Fibroblast of skin of right biceps (primary cell): Measurements from ENCODE around the gene DNAJA3.
A peak's percentile ranks its signal among the peaks of the same experiment; 100 is the strongest.

ENCODE experiments used
- DNase-seq: peaks from one replicate; pipeline ENCODE4 v3.0.0-alpha.2; 2013

DNAJA3 gene

DNA sequence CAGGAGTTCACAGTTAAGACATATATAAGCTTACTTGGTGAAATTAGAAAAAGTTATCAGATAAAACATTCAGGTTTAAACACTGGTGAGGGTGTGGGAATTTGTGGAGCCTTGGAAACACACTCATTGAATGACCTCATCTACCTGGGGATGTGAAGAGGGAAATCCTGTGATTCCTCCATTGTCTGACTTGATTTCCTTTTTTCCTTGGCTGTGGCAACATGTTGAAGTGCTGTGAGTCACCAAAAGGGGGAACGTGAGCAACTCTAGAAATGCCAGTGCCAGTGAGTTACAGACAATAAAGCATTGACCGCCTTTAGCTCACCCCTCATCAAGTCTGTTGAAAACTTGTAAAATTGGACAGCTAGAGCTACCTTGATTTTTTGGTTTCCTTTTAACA is 52.3 kb downstream of the DNAJA3 start:
- DNase-seq: peak; percentile 41

DNA sequence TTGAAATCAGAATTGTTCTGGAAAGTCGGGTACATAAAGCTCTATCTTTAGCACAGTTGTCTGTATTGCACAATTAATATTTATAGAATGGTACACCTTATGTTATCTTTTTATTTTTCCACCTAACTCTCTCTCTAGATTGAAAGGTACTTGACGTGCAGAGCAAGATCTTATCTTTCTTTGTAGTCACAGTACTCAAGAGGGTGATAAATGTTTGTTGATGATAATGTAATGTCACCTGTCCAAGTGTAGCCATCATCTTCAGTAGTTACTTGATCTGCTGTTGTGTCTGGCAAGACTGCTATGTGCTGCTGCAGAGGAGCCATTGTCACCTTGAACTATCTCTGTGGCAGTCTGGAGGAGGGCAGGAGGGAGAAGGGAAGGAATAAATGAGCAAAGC is 55.9 kb downstream of the DNAJA3 start:
- DNase-seq: no peak

DNA sequence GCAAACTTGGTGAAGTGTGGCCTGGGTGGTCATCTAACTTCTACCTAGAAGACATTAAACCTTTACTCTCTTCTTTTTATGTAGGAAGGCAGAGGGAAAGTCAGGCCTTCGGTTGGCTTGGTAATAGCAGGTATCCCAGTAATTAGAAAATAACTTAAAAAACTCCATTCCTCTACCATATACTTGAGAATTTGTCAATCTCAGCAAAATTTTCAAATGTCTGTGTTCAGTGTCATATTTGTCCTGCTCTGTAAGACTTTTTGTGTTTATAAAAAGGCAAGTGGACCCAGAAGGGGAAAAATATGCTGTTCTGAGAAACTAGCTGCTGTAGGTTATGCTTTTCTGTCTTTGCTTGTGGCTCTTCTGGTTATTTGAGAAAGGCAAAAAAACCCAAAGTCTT is 56.3 kb downstream of the DNAJA3 start:
- DNase-seq: no peak

DNA sequence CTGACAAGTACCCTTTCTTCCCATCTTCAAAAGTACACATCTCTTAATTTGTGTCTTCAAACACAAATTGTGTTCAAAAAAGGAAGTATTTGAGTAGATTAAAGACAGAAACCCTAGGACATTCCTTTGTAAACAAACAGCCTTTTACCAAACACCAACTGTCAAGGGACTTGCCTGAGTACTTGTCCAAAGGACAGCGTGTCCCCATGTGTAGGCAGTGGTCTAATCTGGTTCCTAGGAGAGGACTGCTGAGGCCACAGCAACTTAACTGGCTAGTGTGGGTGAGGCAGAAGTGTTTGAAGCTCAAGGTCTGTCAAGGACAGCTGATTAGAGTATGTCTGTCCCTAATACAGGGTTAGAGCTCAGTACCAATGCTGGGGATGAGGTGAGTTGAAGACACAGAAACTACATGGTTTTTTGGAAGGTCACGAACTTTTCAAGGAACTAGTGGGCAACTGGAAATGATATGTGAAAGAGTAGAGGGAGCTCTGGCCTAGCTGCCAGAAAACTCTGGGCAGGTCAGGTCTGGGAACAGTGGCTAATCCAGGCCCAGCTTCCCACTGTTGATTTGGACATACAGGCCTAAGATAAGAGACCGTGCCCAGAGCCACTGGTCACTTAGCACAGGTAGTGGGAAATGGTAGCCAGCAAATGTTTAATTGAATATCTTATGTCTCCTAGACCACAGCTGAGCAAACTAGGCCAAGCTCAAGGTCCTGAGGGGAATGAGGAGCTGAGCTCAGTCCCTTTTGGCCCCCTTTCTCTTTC is 60.6 kb downstream of the DNAJA3 start:
- no peak for DNase-seq

DNA sequence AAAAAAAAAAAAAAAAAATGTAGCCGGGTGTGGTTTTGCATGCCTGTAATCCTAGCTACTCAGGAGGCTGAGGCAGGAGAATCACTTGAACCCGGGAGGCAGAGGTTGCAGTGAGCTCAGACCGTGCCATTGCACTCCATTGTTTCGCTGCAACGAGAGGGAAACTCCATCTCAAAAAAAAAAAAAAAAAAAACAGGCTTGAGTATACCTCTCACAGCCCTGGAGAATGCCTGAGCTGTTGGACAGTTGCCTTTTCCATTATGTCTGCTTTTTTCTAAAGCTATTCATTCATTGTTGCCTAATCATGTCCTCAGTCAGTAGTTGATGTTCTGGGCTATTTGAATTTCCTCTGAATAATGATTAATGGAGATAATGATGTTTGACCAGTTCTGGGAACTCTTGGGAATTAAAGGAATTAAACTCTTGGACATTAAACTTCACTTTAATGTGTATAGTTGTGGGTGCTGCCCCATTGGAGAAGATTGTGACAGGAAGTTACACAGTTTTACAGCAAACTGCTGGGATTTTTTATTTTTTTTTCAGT is 62.4 kb downstream of the DNAJA3 start:
- peak; percentile 74 for DNase-seq

DNA sequence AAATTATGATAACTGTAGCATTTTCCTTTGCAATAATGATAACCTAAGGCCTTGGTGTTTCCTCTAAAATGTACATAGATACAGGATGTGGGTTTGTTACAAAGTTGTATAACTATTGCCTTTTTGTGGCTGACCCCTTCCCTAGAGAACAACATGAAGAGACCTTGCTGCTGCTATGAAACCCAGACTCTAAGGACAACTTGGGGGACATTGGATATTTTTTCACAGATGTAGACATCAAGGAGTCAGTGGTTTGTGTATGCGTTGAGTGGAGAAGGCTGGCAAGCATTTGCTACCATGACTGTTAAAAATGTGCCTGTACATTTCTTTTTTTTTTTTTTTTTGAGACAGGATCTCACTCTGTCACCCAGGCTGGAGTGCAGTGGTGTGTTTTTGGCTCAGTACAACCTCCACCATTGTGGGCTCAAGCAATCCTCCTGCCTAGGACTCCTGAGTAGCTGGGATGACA is 62.9 kb downstream of the DNAJA3 start:
- DNase-seq: peak; percentile 49

DNA sequence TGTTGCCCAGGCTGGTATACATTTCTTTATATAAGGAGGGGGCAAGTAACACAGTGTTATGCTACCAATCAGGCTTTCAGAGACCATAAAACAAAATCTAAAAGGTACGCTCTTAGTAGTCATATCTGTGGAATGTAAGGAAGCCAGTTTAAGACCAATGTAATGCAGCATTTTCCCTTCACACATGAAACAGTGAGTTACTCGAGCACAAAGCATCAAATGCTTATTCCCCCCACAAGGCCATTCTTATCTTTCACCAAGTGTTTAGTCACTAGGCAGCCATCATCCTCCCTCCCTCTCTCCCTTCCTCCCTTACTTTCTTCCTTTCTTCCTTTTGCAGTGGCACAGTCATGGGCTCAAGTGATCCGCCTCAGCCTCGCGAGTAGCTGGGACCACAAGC is 63.4 kb downstream of the DNAJA3 start:
- DNase-seq: peak; percentile 92

DNA sequence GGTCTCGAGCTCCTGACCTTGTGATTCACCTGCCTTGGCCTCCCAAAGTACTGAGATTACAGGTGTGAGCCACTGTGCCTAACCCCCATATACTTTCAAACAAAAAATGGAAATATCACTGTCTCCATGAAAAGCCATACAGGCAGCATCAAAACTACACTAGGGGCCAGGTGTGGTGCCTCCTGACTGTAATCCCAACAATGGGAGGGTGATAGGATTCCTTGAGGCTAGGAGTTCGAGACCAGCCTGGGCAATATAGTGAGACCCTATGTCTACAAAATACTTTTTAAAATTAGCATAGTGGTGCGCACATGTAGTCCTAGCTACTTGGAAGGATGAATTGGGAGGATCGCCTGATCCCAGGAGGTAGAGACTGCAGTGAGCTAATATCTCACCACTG is 66.2 kb downstream of the DNAJA3 start:
- DNase-seq: no peak

DNA sequence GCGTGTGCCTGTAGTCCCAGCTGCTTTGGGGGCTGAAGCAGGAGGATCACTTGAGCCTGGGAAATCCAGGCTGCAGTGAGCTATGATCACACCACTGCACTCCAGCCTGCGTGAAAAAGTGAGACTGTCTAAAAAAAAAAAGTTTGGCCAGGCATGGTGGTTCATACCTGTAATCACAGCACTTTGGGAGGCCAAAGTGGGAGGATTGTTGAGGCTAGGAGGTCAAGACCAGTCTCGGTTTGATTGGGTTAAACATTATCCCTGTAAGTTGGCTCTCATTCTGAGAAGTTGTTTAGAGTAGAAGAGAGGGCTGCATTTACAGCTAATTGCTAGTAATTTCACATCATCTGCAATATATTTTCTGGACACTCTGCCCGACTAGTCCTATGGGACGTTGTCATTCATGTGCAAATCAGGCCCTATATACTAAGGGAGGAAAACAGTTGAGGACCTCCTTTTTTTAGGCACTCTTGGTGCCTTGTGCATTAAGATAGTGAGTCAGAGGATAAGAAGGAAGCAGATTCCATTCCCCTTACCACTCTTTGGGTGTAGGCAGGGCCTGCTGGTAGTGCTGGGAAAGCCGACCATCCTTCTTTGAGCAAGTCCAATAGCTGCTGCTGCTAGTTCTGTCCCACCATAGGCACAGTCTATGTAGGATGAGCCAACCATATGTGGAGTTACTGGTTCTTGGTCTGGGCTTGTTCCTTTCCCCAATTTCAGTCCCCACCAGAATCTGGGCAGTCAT is 69.2 kb downstream of the DNAJA3 start:
- peak; percentile 88 for DNase-seq

DNA sequence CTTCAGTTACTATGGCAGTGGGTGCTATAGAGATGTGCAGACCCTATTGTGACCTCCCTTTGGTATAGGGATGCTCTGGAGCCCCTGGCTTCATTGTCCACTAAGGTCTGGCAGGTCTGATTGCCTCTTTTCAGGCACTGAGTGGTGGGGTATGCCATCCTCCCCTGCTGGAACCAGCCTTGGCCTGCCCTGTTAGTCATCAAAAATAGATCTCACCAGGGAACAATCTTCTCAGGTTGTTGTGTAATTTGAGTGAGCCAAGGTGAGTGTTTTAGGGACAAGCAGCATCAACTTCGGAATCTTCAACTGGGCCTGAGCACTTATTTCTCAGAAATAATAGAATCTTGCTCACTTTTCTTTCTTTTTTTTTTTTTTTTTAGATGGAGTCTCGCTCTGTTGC is 70.1 kb downstream of the DNAJA3 start:
- DNase-seq: no peak

DNA sequence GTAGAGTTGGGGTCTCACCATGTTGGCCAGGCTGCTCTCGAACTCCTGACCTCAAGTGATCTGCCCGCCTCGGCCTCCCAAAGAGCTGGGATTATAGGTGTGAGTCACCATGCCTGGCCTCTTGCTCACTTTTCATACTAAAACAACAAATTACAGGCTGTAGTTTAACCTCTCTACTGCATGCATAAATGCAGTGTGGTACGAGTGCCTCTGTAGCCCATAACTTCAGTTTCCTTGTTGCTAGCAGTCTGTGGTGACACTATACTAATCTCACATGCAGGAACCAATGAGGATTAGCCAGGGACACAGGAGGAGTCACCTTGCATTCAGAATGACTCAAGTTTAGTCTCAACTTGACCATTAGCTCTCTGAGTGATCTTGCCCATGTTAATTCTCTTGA is 70.6 kb downstream of the DNAJA3 start:
- DNase-seq: peak; percentile 74

DNA sequence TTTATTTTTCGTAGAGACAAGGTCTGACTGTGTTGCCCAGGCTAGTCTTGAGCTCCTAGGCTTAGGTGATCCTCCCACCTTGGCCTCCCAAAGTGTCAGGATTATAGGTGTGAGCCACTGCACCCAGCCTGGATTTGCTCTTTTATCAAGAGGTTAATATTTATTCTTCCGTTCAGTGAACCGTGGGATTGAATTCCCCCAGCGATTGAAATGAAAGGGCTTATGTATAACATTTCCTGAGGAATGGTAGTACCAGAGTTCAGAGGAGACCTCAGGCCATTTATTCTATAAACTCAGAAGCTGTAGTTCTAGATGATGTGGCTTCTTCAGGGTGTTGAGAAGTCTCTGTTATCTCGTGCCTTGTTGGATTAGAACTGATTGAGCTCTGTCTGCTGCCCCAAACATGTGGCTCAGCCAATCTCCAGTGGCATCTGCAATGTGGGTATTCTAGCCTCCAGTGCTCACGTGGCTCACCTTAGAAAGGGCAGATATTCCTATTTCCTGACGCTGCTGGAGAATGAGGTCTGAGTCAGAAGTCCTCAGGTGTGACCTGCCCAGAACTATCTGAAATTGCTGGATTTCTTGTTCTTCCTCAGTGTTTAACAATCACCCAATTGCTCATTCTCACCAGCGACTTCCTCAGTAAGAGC is 73.0 kb downstream of the DNAJA3 start:
- DNase-seq: no peak

DNA sequence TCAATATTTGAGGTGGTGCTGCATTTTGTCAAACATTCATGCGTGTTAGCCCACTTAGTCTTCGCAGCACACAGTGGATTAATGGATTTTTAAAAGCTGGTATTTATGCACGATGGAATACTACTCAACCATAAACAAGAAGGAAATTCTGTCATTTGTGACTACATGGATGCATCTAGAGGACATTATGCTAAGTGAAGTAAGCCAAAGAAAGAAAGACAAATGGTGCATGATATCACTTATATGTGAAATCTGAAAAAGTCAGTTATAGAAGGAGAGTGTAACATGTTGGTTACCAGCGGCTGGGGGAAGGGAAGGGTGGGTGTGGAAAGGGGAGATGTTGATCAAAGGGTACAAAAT is 73.5 kb downstream of the DNAJA3 start:
- no peak for DNase-seq

DNA sequence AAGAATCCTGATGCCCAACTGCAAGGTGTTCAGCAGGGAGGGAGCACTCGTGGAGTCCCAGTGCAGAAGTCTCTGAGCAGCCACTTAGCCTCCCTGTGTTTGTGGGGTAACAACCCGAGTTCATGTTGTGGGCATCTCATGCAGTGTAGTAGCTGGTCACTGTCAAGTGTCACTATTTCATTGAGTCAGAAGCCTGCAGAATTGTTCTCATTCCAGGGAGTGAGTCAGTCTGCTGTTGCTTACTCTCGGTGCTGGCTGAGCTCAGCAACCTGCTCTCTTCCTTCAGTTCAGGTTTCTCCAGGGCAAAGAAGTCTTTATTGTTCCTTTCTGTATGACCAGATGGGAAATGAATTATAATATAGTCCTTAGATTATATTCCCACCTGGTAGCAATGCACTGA is 74.6 kb downstream of the DNAJA3 start:
- DNase-seq: peak; percentile 81

DNA sequence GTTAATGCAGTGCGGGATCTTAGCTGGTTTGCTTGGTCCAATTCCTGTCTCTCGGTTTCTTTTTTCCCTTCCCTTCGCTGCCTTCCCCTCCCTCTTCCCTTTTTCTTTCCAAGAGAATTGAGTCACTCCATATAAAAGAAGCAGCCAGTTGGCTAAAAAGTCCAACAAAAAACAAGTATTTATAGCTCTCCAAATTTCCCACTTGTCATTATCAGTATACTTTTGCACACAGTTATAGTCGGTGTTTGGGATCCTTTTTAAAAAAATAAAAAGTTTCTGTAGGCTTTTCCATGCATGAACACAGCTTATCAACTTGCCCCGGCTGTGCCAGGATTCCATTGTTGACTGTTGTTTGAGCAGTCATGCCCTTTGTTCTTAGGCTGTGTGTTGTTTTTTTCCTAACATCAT is 75.4 kb downstream of the DNAJA3 start:
- DNase-seq: no peak

DNA sequence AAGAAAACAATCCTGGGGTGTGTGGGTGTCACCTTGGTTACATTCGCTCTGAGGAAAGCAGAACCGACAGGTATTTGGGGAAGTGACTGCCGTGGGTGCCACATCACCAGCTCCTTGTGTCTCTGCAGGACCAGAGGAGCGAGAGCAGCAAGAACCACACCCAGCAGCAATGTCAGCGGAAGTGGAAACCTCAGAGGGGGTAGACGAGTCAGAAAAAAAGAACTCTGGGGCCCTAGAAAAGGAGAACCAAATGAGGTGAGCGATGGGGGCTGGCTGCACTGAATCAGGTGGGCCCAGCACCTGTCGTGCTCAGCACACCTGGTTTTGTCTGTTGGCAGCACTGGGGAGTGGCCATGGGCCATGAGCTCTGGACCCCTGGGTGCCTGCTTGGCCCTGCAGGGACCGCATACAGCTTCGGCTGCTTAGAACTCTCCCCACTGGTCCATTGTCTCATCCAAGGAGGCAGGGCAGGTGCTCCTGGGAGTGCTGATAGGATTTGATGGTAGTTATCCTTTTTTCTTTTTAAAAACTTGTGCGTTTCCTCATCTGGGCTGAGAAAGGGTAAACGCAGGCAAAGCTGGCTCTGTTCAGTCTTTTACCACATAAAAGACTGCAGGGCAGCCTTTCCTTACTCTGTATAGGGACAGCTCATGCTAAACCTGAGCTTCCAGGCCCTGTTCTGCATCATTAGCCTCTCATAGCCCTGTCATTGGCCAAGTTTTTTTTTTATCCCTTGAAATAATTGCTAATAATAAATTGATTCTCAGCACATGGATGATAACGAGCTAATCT is 79.9 kb downstream of the DNAJA3 start:
- DNase-seq: no peak
